SK-N-SH treated with all-trans-retinoic acid at 6 μM for 48 hours (cell line): ENCODE results near the gene LCLAT1.

Source experiments
- ATAC-seq: fragments of 200-7000 bp; cut with Tn5 transposase; 3 replicates; pipeline ENCODE4 v1.9.1; 2020; ENCODE audit warnings: mild to moderate bottlenecking, moderate library complexity
- ARNTL ChIP-seq: fragments of 450-650 bp; formaldehyde crosslinking; IDR thresholded peaks from 2 replicates; pipeline ENCODE4 v1.5.0; 2020; ENCODE audit warnings: low read depth, mild to moderate bottlenecking, moderate library complexity, borderline replicate concordance
- BACH2 ChIP-seq: fragments of 250-450 bp; sonication (Bioruptor Pico); IDR thresholded peaks from 2 replicates; pipeline ENCODE4 v1.9.0; 2021; ENCODE audit warnings: mild to moderate bottlenecking, borderline replicate concordance
- CSDC2 ChIP-seq: fragments of 250-450 bp; sonication (Bioruptor Pico); IDR thresholded peaks from 2 replicates; pipeline ENCODE4 v1.5.0; 2020; ENCODE audit warnings: mild to moderate bottlenecking, moderate library complexity
- ESRRG ChIP-seq: fragments of 250-450 bp; sonication (Bioruptor Pico); IDR thresholded peaks from 2 replicates; pipeline ENCODE4 v1.6.1; 2021; ENCODE audit warnings: mild to moderate bottlenecking
- ISL1 ChIP-seq: fragments of 250-450 bp; sonication (Bioruptor Pico); IDR thresholded peaks from 2 replicates; pipeline ENCODE4 v2.1.2; 2022; ENCODE audit warnings: mild to moderate bottlenecking, moderate library complexity
- OSR1 ChIP-seq: fragments of 250-450 bp; sonication (Bioruptor Pico); IDR thresholded peaks from 2 replicates; pipeline ENCODE4 v1.8.0; 2022; ENCODE audit warnings: moderate library complexity, mild to moderate bottlenecking, inconsistent platforms
- PPARA ChIP-seq: fragments of 250-450 bp; sonication (Bioruptor Pico); IDR thresholded peaks from 2 replicates; pipeline ENCODE4 v1.5.0; 2020; ENCODE audit warnings: mild to moderate bottlenecking, borderline replicate concordance
- RARB ChIP-seq: fragments of 250-450 bp; sonication (Bioruptor Pico); IDR thresholded peaks from 2 replicates; pipeline ENCODE4 v1.8.0; 2021; ENCODE audit warnings: mild to moderate bottlenecking, moderate library complexity
- TOX ChIP-seq: fragments of 250-450 bp; sonication (Bioruptor Pico); IDR thresholded peaks from 2 replicates; pipeline ENCODE4 v1.8.0; 2021; ENCODE audit warnings: mild to moderate bottlenecking, moderate library complexity, borderline replicate concordance
- ZFP3 ChIP-seq: fragments of 250-450 bp; sonication (Bioruptor Pico); IDR thresholded peaks from 2 replicates; pipeline ENCODE4 v1.5.0; 2020; ENCODE audit warnings: mild to moderate bottlenecking, moderate library complexity
- ZFP30 ChIP-seq: fragments of 450-650 bp; formaldehyde crosslinking; IDR thresholded peaks from 2 replicates; pipeline ENCODE4 v1.5.0; 2022; ENCODE audit warnings: mild to moderate bottlenecking, moderate library complexity
- ZNF565 ChIP-seq: fragments of 450-650 bp; formaldehyde crosslinking; conservative IDR thresholded peaks from 2 replicates; pipeline ENCODE4 v1.5.0; 2020; ENCODE audit warnings: low read depth, mild to moderate bottlenecking, moderate library complexity
- ZNF70 ChIP-seq: fragments of 450-650 bp; formaldehyde crosslinking; IDR thresholded peaks from 2 replicates; pipeline ENCODE4 v1.5.0; 2020; ENCODE audit warnings: mild to moderate bottlenecking, moderate library complexity
- TF ChIP-seq, protein P1 (sequence below): fragments of 250-450 bp; sonication (Bioruptor Pico); IDR thresholded peaks from 2 replicates; pipeline ENCODE4 v1.8.0; 2021; ENCODE audit warnings: low read depth, mild to moderate bottlenecking, moderate library complexity, borderline replicate concordance
- TF ChIP-seq, protein P2 (sequence below): fragments of 250-450 bp; sonication (Bioruptor Pico); IDR thresholded peaks from 2 replicates; pipeline ENCODE4 v1.5.1; 2021; ENCODE audit warnings: mild to moderate bottlenecking, moderate library complexity
- TF ChIP-seq, protein P3 (sequence below): fragments of 250-450 bp; sonication (Bioruptor Pico); IDR thresholded peaks from 2 replicates; pipeline ENCODE4 v1.8.0; 2020; ENCODE audit warnings: mild to moderate bottlenecking, moderate library complexity, borderline replicate concordance
- TF ChIP-seq, protein P4 (sequence below): fragments of 250-450 bp; sonication (Bioruptor Pico); IDR thresholded peaks from 2 replicates; pipeline ENCODE4 v1.5.1; 2020; ENCODE audit warnings: low read depth, mild to moderate bottlenecking, moderate library complexity

LCLAT1 gene

DNA sequence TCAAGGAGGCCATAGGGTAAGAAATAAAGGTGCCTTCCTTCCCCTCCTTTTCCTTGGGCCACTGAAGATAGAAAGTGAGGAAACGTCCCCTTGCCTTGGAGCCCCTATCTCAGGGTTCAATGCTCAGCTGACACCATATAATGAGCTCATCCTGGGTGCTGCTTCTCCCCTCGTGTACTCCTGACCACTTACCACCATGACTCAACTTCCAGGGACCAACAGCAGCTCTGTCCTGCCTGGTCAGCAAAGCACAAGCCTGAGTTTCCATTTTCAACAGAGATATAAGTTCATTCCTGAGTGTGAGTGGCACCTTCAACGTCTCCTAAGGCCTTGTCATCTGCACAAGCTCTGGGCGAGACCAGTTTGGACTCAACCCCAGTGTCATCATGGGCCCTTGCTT is 209.0 kb downstream of the LCLAT1 start (continued):
- TF ChIP-seq, protein P1, sequence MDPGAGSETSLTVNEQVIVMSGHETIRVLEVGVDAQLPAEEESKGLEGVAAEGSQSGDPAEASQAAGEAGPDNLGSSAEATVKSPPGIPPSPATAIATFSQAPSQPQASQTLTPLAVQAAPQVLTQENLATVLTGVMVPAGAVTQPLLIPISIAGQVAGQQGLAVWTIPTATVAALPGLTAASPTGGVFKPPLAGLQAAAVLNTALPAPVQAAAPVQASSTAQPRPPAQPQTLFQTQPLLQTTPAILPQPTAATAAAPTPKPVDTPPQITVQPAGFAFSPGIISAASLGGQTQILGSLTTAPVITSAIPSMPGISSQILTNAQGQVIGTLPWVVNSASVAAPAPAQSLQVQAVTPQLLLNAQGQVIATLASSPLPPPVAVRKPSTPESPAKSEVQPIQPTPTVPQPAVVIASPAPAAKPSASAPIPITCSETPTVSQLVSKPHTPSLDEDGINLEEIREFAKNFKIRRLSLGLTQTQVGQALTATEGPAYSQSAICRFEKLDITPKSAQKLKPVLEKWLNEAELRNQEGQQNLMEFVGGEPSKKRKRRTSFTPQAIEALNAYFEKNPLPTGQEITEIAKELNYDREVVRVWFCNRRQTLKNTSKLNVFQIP (CRISPR knock-in tag): no peak

DNA sequence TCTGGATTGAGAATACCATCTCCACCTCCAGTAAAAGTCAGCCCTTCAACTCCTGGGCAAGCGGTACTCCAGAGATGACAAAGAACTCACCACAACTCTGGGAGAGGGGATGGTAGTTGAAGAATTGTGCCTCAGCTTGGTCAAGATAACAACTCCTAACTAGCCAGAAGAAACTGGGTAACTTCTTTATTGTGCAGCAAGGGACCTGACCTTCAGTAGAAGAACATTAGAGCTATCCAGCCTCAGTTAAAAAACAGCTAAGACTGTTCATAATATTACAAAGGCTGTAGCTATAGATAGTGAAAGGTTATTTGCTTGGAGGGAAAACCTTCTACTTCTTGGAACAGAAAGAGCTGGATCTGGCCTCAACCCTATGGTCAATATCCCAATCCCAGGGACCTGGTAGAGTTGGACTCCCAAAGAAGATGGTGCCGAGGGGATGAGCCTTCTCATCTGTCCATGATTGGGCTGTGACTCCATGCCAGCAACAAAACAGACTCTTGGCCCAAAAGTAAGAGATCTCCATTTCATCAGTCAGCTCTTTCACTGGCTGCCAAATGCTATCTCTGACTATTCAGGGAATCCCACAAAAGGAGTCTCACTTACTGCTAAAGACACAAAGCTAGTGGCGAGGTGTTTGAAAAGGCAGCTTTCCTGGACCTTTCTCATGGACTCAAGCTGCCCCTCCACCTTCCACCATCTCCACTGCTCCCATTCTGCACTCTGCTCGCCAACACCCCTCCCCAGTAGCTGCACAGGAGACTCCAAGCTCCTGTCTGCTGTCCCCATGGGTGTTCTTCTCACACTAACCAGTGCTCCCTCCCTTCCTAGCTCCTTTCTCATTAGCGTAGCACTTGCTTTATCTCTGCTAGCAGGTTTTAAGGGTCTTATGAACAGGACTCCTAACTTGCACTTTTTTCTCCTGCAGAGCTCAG is 214.4 kb downstream of the LCLAT1 start:
- ATAC-seq: no peak
- TF ChIP-seq CSDC2 (CRISPR knock-in tag) (no peak), ARNTL (CRISPR knock-in tag) (no peak)

DNA sequence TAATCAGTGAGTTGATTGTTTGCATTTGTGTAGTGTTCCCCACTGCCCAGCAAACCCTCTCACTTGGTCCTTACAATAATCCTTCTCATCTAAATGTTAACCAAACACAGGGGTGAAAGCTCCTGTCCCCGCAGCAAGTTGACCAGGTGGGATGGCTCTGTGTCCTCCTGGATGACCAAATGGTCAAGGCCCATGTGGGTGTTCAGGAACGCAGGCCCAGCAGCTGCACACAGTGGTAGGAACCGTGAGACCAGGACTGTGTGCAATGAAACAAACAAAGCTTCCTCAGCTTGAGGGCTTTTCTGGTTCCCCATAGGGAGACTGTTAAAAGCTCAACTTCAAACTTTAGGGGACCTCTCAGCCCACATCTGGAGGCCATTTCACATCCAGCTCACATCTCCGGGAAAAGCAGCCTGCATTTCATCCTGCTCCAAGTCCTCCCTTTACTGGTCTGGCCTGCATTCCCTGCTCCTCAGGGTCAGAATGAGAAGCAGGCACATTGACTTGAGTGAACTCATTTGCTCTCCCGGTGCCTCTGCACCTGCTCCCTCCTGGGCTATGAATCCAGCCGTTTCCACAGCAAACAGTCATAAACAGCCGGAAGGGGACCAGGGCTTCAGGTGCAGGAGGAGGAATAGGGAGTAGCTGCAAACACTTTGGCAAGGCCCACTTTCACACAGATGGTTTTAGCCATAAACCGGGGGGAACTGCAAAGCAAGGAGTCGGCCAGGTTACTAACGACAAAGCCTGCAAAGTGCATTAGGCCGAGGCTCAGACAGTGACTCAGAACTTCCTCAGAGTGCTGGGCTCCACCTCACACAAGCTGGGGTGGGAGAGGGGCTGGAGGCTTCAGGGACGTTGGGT is 215.5 kb downstream of the LCLAT1 start:
- TF ChIP-seq ZNF70 (CRISPR knock-in tag) (no peak), ZFP30 (CRISPR knock-in tag) (no peak), RARB (no peak), ESRRG (CRISPR knock-in tag) (no peak), OSR1 (CRISPR knock-in tag) (no peak), CSDC2 (CRISPR knock-in tag) (no peak), PPARA (CRISPR knock-in tag) (no peak)
- TF ChIP-seq, protein P2, sequence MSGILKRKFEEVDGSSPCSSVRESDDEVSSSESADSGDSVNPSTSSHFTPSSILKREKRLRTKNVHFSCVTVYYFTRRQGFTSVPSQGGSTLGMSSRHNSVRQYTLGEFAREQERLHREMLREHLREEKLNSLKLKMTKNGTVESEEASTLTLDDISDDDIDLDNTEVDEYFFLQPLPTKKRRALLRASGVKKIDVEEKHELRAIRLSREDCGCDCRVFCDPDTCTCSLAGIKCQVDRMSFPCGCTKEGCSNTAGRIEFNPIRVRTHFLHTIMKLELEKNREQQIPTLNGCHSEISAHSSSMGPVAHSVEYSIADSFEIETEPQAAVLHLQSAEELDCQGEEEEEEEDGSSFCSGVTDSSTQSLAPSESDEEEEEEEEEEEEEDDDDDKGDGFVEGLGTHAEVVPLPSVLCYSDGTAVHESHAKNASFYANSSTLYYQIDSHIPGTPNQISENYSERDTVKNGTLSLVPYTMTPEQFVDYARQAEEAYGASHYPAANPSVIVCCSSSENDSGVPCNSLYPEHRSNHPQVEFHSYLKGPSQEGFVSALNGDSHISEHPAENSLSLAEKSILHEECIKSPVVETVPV (CRISPR knock-in tag): no peak
- TF ChIP-seq, protein P3, sequence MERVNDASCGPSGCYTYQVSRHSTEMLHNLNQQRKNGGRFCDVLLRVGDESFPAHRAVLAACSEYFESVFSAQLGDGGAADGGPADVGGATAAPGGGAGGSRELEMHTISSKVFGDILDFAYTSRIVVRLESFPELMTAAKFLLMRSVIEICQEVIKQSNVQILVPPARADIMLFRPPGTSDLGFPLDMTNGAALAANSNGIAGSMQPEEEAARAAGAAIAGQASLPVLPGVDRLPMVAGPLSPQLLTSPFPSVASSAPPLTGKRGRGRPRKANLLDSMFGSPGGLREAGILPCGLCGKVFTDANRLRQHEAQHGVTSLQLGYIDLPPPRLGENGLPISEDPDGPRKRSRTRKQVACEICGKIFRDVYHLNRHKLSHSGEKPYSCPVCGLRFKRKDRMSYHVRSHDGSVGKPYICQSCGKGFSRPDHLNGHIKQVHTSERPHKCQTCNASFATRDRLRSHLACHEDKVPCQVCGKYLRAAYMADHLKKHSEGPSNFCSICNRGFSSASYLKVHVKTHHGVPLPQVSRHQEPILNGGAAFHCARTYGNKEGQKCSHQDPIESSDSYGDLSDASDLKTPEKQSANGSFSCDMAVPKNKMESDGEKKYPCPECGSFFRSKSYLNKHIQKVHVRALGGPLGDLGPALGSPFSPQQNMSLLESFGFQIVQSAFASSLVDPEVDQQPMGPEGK: no peak
- peak; percentile 33 for ATAC-seq

DNA sequence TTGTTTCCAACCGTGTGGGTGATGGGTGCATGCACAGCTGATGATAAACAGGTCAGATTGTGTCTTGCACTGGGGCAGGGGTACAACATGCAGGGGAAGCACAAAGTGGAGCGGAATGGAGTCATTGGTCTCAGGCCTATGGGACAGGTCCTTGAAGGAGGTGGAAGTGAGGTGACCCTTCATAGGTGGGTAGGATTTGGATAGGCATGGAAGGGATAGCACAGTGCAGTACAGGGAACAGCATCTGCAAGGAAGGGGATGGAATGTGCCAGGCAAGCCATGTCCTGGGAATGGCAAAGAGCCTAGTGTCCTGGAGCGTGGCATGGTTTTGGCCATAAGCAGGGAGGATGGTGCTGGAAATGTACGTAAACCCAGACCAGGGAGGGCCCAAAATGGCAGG is 216.3 kb downstream of the LCLAT1 start:
- TF ChIP-seq, protein P2 (CRISPR knock-in tag): no peak
- TF ChIP-seq, protein P1 (CRISPR knock-in tag): no peak
- TF ChIP-seq TOX (CRISPR knock-in tag): no peak
- TF ChIP-seq PPARA (CRISPR knock-in tag): no peak
- no peak for TF ChIP-seq BACH2 (CRISPR knock-in tag)
- TF ChIP-seq OSR1 (CRISPR knock-in tag): no peak
- TF ChIP-seq ARNTL (CRISPR knock-in tag): no peak
- TF ChIP-seq CSDC2 (CRISPR knock-in tag): no peak
- TF ChIP-seq, protein P4, sequence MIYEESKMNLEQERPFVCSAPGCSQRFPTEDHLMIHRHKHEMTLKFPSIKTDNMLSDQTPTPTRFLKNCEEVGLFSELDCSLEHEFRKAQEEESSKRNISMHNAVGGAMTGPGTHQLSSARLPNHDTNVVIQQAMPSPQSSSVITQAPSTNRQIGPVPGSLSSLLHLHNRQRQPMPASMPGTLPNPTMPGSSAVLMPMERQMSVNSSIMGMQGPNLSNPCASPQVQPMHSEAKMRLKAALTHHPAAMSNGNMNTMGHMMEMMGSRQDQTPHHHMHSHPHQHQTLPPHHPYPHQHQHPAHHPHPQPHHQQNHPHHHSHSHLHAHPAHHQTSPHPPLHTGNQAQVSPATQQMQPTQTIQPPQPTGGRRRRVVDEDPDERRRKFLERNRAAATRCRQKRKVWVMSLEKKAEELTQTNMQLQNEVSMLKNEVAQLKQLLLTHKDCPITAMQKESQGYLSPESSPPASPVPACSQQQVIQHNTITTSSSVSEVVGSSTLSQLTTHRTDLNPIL (CRISPR knock-in tag): no peak
- no peak for TF ChIP-seq ESRRG (CRISPR knock-in tag)
- TF ChIP-seq ZNF70 (CRISPR knock-in tag): no peak
- no peak for TF ChIP-seq ZFP3 (CRISPR knock-in tag)
- no peak for TF ChIP-seq ZNF565 (CRISPR knock-in tag)
- TF ChIP-seq ISL1: no peak
- ATAC-seq: no peak
